ENCODE results near the gene FAM3C. TPM values are rescaled to one million over a fixed set of nuclear protein-coding genes. Genes with fewer than 3 reads are reported as not detected.

FAM3C gene
- total and polyA plus RNA-seq, 2 of the 8 experiments (the other 6 are each of a cell fraction or from before 2014, with no cell fraction given) = 27.0 to 77.7 TPM

DNA sequence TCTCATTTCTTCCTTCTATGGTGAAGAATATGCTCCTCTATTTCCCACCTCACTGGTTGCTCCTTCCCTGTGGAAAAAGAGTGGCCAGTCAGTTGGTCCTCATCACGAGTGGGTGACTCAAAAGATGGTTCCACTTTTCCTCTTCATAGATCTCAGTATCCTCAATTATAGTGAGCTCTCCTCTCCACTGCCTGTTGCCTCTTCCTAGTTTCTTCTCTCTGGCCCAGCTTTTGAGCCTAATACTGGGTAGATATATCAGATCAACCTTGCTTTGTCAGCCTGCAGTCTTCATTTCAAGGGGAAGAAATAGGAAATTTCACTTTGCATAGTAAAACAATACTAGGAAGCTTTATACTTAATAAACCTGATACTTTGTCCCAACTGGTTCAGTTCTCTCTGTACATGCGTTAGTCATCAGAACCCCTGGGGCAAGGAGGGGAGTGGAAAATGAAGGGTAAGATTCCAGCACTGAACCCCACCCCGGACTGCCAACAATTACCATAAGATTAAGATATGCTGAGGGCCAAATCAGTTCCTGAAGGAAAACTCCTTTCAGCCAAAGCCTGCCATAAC is 82.8 kb downstream of the FAM3C start:
- no peak overlapping the region for H2BK12ac ChIP-seq (ENCODE audit: low read depth, low read length)
- H2AK5ac ChIP-seq (ENCODE audit: low read depth, low read length) = no peak overlapping the region
- H2AFZ ChIP-seq (ENCODE audit: low read length) = no peak overlapping the region
- DNase-seq (ENCODE audit: low read depth in 1 of 2, low spot score in 2 of 2) = no peak
- no peak for FAIRE-seq
- H3K23ac ChIP-seq (ENCODE audit: insufficient read length) = no peak overlapping the region
- ChIA-PET POLR2A (ENCODE audit: partially characterized antibody) (no interaction called here), CTCF (ENCODE audit: partially characterized antibody) (interaction anchor here (0.7 to 1.0 kb wide), 2 partner anchors 56 to 157 kb away, joined by 3 read pairs; no protein-coding TSS in a partner anchor)
- H4K91ac ChIP-seq (replicated peaks; ENCODE audit: insufficient read length, low read length) = no peak overlapping the region
- no peaks in the 10 kb centered on the region for H3K23me2 ChIP-seq (ENCODE audit: low read depth, low read length)
- H3K4ac ChIP-seq (replicated peaks; ENCODE audit: insufficient read length, low read depth, low read length) = no peak overlapping the region
- H3K79me2 ChIP-seq (ENCODE audit: control insufficient read depth in 1 of 2, insufficient read depth in 2 of 2, low read length in 2 of 2) = no peaks in the 10 kb centered on the region
- no peak overlapping the region for H3K4me2 ChIP-seq (ENCODE audit: insufficient read depth in 1 of 2, low read depth in 2 of 2, low read length in 2 of 2)
- TF ChIP-seq JUND (IDR thresholded peaks at IDR 0.05; ENCODE audit: low read length) (no peak), JUN (IDR thresholded peaks at IDR 0.05; ENCODE audit: low read depth, low read length) (no peak), EP300 (IDR thresholded peaks at IDR 0.05; ENCODE audit: borderline replicate concordance in 1 of 2, low read depth in 2 of 2, low read length in 2 of 2) (no peak), SP2 (IDR thresholded peaks at IDR 0.05; ENCODE audit: low read length) (no peak), CHD1 (IDR thresholded peaks at IDR 0.05; ENCODE audit: low read depth, low read length) (no peak), YY1 (IDR thresholded peaks at IDR 0.05; ENCODE audit: low read depth, low read length) (no peak), NRF1 (IDR thresholded peaks at IDR 0.05; ENCODE audit: low read depth, low read length) (no peak), SUZ12 (IDR thresholded peaks at IDR 0.05; ENCODE audit: low read length) (no peak), SP4 (IDR thresholded peaks at IDR 0.05; ENCODE audit: low read length) (no peak), POU5F1 (IDR thresholded peaks at IDR 0.05; ENCODE audit: low read depth, low read length) (no peak), SIN3A (conservative IDR thresholded peaks at IDR 0.05 in 1 of 2, IDR thresholded peaks at IDR 0.05 in 1 of 2; ENCODE audit: low read depth in 1 of 2, low read length in 2 of 2) (no peak), TEAD4 (IDR thresholded peaks at IDR 0.05; ENCODE audit: low read depth, low read length) (no peak), BCL11A (IDR thresholded peaks at IDR 0.05; ENCODE audit: low read depth in 2 of 2, low read length in 2 of 2) (no peak), RFX5 (IDR thresholded peaks at IDR 0.05; ENCODE audit: borderline replicate concordance, low read depth, low read length) (no peak), CTBP2 (IDR thresholded peaks at IDR 0.05; ENCODE audit: borderline replicate concordance, insufficient read depth, insufficient read length, low read length) (no peak)
- H3K14ac ChIP-seq (ENCODE audit: insufficient read length) = no peak overlapping the region
- no peak overlapping the region for H2BK15ac ChIP-seq (ENCODE audit: low read length)
- no peak overlapping the region for H3K27ac ChIP-seq (ENCODE audit: low read depth, low read length)
- H3K56ac ChIP-seq (replicated peaks; ENCODE audit: insufficient read length, low read depth, low read length) = no peak overlapping the region
- H3K4me1 ChIP-seq (replicated peaks in 1 of 4; ENCODE audit: control insufficient read depth in 3 of 4, insufficient read depth in 4 of 4, low read length in 3 of 4) = no peaks in the 10 kb centered on the region
- H3K4me3 ChIP-seq (ENCODE audit: extremely low read depth in 1 of 4, insufficient read depth in 2 of 4, low read depth in 3 of 4, low read length in 4 of 4) = no peak overlapping the region
- no peak overlapping the region for H3K9ac ChIP-seq (replicated peaks in 1 of 4; ENCODE audit: extremely low read depth in 1 of 4, low read depth in 3 of 4, low read length in 3 of 4)
- no peaks in the 10 kb centered on the region for H3K79me1 ChIP-seq (ENCODE audit: low read depth, low read length)
- no peaks in the 10 kb centered on the region for H3K27me3 ChIP-seq (replicated peaks in 1 of 4; ENCODE audit: control insufficient read depth in 3 of 4, extremely low read depth in 1 of 4, insufficient read depth in 3 of 4, low read length in 3 of 4)
- no peak overlapping the region for H2BK20ac ChIP-seq (ENCODE audit: low read length)
- no peaks in the 10 kb centered on the region for H3K9me3 ChIP-seq (ENCODE audit: insufficient read depth in 2 of 2, low read depth in 1 of 2, low read length in 1 of 2)
- no peak overlapping the region for H4K5ac ChIP-seq (ENCODE audit: insufficient read length, low read depth, low read length)
- H4K20me1 ChIP-seq (replicated peaks in 1 of 2; ENCODE audit: control insufficient read depth in 1 of 2, insufficient read depth in 2 of 2, low read length in 2 of 2) = no peaks in the 10 kb centered on the region
- H3K18ac ChIP-seq (ENCODE audit: extremely low read depth, low read length) = no peak overlapping the region
- no peak overlapping the region for H2BK120ac ChIP-seq (replicated peaks; ENCODE audit: low read depth, low read length)
- no peak overlapping the region for H4K8ac ChIP-seq (ENCODE audit: extremely low read depth, insufficient read depth, low read length)
- WGBS, 2 experiments (ENCODE audit: extremely low coverage in 1 of 2, insufficient coverage in 1 of 2, insufficient read length in 1 of 2, insufficient replicate concordance in 2 of 2, low coverage in 1 of 2, low lambda C conversion rate in 2 of 2, missing lambda C conversion rate in 1 of 2) = 84% methylated on average over 3 of the region's 3 CpGs; no CpG with 5 or more reads in 1 of the 2 experiments
- H3K36me3 ChIP-seq (ENCODE audit: control insufficient read depth in 2 of 4, insufficient read depth in 4 of 4, low read length in 3 of 4) = no peaks in the 10 kb centered on the region
- H2BK5ac ChIP-seq (ENCODE audit: low read depth, low read length) = no peak overlapping the region
